Left ventricle myocardium inferior (tissue), 1 donor: Measurements from ENCODE around the gene SMIM10. TPM values are rescaled to one million over a fixed set of nuclear protein-coding genes. Genes with fewer than 3 reads are reported as not detected.
"Not testable (repeated sequence)": the region's sequence is repeated elsewhere in the genome, so short reads cannot be mapped to it uniquely, and the experiment has no call there.

ENCODE experiments used
- DNase-seq: peaks from one replicate; pipeline ENCODE4 v3.0.0-alpha.2; 2020
- H3K27ac ChIP-seq: fragments of 200-600 bp; replicated peaks from 2 replicates; pipeline ENCODE4 v1.8.0; 2021
- H3K27me3 ChIP-seq: fragments of 200-600 bp; 2 replicates; pipeline ENCODE4 v1.8.0; 2021; ENCODE audit warnings: low read depth
- H3K36me3 ChIP-seq: fragments of 200-600 bp; 2 replicates; pipeline ENCODE4 v1.8.0; 2021
- H3K4me1 ChIP-seq: fragments of 200-600 bp; 2 replicates; pipeline ENCODE4 v1.8.0; 2021
- H3K4me3 ChIP-seq: fragments of 200-600 bp; 2 replicates; pipeline ENCODE4 v1.8.0; 2021; ENCODE audit warnings: mild to moderate bottlenecking, moderate library complexity
- H3K9me3 ChIP-seq: fragments of 200-600 bp; replicated peaks from 2 replicates; pipeline ENCODE4 v1.8.0; 2021
- intact Hi-C: fragments of 100-400 bp; cut with micrococcal nuclease; formaldehyde crosslinking; loops from one replicate; pipeline ENCODE4 v1.11.0; 2022
- long read RNA-seq: library from polyadenylated mRNA; unstranded; transcript quantifications from one replicate; pipeline ENCODE4 v2.0.0, GENCODE V29; 2021
- total RNA-seq: library from RNA; stranded (reverse); fragmentation: NEBNext Ultra II Directional; extraction: Animal tissue kit (Norgen Biotek cat#: 25700); gene quantifications from one replicate; pipeline ENCODE4 v1.2.1, GENCODE V29; 2021
- TF ChIP-seq, protein P1 (sequence below): fragments of 200-600 bp; IDR thresholded peaks from 2 replicates; pipeline ENCODE4 v1.8.0; 2021; ENCODE audit warnings: antibody characterized with exemption, mild to moderate bottlenecking, borderline replicate concordance
- donor health status: DM: no; HTN: yes; CAD: no; lungs with severe emphysema.

Gene SMIM10
- total RNA-seq: 4.9 TPM
- long read RNA-seq, partial matches to known transcripts: 0 of 4 reads
- long read RNA-seq, other reads (novel, unspliced or antisense): 0 of 4 reads

DNA sequence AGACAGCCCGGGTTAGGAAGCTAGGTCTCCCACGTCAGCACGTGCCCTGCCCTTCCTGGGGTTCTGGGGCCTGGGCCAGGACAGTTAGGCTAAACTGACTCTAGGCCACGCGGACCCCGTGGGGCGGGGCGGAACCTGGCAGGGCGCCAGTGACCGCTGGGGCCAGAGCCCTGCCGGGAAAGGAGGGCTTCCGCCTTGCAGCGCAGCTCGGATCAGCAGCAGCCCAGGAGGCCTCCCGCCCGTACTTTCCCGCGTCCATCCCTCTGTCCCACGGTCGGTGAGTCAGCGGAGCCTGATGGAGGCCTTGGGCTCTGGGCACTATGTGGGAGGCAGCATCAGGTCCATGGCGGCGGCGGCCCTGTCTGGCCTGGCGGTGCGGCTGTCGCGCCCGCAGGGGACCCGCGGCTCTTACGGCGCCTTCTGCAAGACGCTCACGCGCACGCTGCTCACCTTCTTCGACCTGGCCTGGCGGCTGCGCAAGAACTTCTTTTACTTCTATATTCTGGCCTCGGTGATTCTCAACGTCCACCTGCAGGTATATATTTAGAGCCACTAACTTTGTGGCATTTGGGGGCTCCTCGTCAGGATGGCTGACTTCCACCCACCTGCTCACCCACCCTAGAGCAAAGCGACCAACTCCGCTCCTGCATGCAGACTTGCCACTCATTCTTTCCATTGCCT lies at the start of gene SMIM10:
Gene SMIM10, plus strand, starts transcription at position 191 of the 681 bp plus-strand sequence. Its CDS starts 105 bp downstream, at position 296.
- H3K4me1 ChIP-seq: peaks cover 5% of the 10 kb centered on the region
- TF ChIP-seq, protein P1, sequence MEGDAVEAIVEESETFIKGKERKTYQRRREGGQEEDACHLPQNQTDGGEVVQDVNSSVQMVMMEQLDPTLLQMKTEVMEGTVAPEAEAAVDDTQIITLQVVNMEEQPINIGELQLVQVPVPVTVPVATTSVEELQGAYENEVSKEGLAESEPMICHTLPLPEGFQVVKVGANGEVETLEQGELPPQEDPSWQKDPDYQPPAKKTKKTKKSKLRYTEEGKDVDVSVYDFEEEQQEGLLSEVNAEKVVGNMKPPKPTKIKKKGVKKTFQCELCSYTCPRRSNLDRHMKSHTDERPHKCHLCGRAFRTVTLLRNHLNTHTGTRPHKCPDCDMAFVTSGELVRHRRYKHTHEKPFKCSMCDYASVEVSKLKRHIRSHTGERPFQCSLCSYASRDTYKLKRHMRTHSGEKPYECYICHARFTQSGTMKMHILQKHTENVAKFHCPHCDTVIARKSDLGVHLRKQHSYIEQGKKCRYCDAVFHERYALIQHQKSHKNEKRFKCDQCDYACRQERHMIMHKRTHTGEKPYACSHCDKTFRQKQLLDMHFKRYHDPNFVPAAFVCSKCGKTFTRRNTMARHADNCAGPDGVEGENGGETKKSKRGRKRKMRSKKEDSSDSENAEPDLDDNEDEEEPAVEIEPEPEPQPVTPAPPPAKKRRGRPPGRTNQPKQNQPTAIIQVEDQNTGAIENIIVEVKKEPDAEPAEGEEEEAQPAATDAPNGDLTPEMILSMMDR: no peak
- H3K4me3 ChIP-seq: peak within 1 kb of the TSS; percentile 74
- H3K9me3 ChIP-seq: no peaks in the 10 kb centered on the region
- intact Hi-C loops: no loop called here
- peak within 1 kb of the TSS; percentile 70 for H3K27ac ChIP-seq
- H3K36me3 ChIP-seq: no peaks in the 10 kb centered on the region
- H3K27me3 ChIP-seq: no peaks in the 10 kb centered on the region
- DNase-seq: peak; percentile 83

- intact Hi-C loops, H3K27me3 ChIP-seq, H3K4me3 ChIP-seq, H3K9me3 ChIP-seq, H3K4me1 ChIP-seq, H3K27ac ChIP-seq, DNase-seq, H3K36me3 ChIP-seq: not testable (repeated sequence)
These were observed 44.4 kb upstream of the SMIM10 start for GRCh38 chrX:134946364-134946763.

- no peaks in the 10 kb centered on the region for H3K27me3 ChIP-seq
- no peak overlapping the region for H3K27ac ChIP-seq
- no peaks in the 10 kb centered on the region for H3K4me1 ChIP-seq
- no peaks in the 10 kb centered on the region for H3K9me3 ChIP-seq
- H3K36me3 ChIP-seq: no peaks in the 10 kb centered on the region
- TF ChIP-seq, protein P1: no peak
- intact Hi-C loops: no loop called here
- H3K4me3 ChIP-seq: no peak overlapping the region
- DNase-seq: peak; percentile 15
These were observed 42.2 kb upstream of the SMIM10 start for GRCh38 chrX:134948333-134949241.

DNA sequence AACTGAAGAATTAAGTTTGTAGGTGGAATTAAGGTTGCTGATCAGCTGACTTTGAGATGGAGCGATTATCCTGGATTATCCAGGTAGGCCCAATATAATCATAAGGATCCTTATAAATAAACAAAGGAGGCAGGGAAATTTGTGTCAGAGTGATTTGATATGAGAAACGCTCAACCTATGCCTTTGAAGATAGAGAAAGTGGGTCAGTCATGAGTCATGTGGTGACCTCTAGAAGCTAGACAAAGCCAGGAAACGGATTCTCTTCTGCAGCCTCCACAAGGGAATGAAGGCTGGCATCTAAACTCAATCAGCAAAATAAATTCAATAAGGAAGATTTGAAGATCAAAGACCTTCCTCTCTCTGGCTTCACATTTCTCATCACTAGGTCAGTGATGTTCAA lies 41.5 kb upstream of the SMIM10 start:
- TF ChIP-seq, protein P1: no peak
- DNase-seq: no peak
- H3K4me3 ChIP-seq: no peak overlapping the region

GRCh38 chrX:134957836-134958235 lies 33.0 kb upstream of the SMIM10 start:
- Histone ChIP-seq H3K4me3 (no peak overlapping the region), H3K27me3 (no peaks in the 10 kb centered on the region), H3K27ac (no peak overlapping the region), H3K4me1 (no peaks in the 10 kb centered on the region), H3K36me3 (no peaks in the 10 kb centered on the region), H3K9me3 (no peaks in the 10 kb centered on the region)
- no peak for DNase-seq
- TF ChIP-seq, protein P1: no peak
- intact Hi-C loops: no loop called here

More for the DNA sequence above, 41.5 kb upstream of the SMIM10 start:
- no peaks in the 10 kb centered on the region for H3K27me3 ChIP-seq
- H3K9me3 ChIP-seq: no peaks in the 10 kb centered on the region
- no peak overlapping the region for H3K27ac ChIP-seq
- intact Hi-C loops: no loop called here
- no peaks in the 10 kb centered on the region for H3K4me1 ChIP-seq
- H3K36me3 ChIP-seq: no peaks in the 10 kb centered on the region

GRCh38 chrX:134960366-134960765 lies 30.4 kb upstream of the SMIM10 start:
- H3K9me3 ChIP-seq, H3K27me3 ChIP-seq, H3K27ac ChIP-seq, H3K36me3 ChIP-seq, H3K4me1 ChIP-seq, intact Hi-C loops, DNase-seq, H3K4me3 ChIP-seq: not testable (repeated sequence)
